KMS-11 (cell line): ENCODE results near the gene ASB18.

ENCODE experiments used
- H2AFZ ChIP-seq: fragments of 200-600 bp; sonication (generic); 2 replicates; pipeline ENCODE4 v1.6.1; 2016; ENCODE audit warnings: antibody characterized with exemption, mixed run types, low read depth
- H3K27ac ChIP-seq: fragments of 200-600 bp; sonication (generic); 2 replicates; pipeline ENCODE4 v1.6.1; 2016; ENCODE audit warnings: mild to moderate bottlenecking, mixed run types
- H3K27me3 ChIP-seq: fragments of 200-600 bp; sonication (generic); 2 replicates; pipeline ENCODE4 v1.6.1; 2017; ENCODE audit warnings: mild to moderate bottlenecking, low read depth, mixed run types, moderate library complexity; ENCODE audit not compliant: insufficient read depth
- H3K36me3 ChIP-seq: fragments of 200-600 bp; sonication (generic); 2 replicates; pipeline ENCODE4 v1.6.1; 2017; ENCODE audit warnings: mild to moderate bottlenecking, mixed run types; ENCODE audit not compliant: insufficient read depth
- H3K4me1 ChIP-seq: fragments of 200-600 bp; sonication (generic); 2 replicates; pipeline ENCODE4 v1.6.1; 2016; ENCODE audit warnings: mild to moderate bottlenecking, low read depth, mixed run types; ENCODE audit not compliant: poor library complexity, severe bottlenecking
- H3K4me2 ChIP-seq: fragments of 200-600 bp; sonication (generic); 2 replicates; pipeline ENCODE4 v1.7.0; 2016; ENCODE audit warnings: mild to moderate bottlenecking, mixed run types
- H3K4me3 ChIP-seq: fragments of 200-600 bp; sonication (generic); IDR thresholded peaks from 2 replicates; pipeline ENCODE4 v1.6.1; 2017; ENCODE audit warnings: low read depth, low read length, mixed read lengths; ENCODE audit not compliant: insufficient read depth
- H3K79me2 ChIP-seq: fragments of 200-600 bp; sonication (generic); 2 replicates; pipeline ENCODE4 v1.6.1; 2016; ENCODE audit warnings: low read depth, mixed run types; ENCODE audit not compliant: insufficient read depth
- H3K9ac ChIP-seq: fragments of 200-600 bp; sonication (generic); 2 replicates; pipeline ENCODE4 v1.6.1; 2016; ENCODE audit warnings: mild to moderate bottlenecking, mixed run types
- H4K20me1 ChIP-seq: fragments of 200-600 bp; sonication (generic); 2 replicates; pipeline ENCODE4 v1.6.1; 2016; ENCODE audit warnings: mild to moderate bottlenecking, mixed run types; ENCODE audit not compliant: insufficient read depth
- TF ChIP-seq, protein P1 (sequence below): fragments of 200-600 bp; sonication (generic); conservative IDR thresholded peaks from 2 replicates; pipeline ENCODE4 v1.6.1; 2017; ENCODE audit warnings: low read depth, mild to moderate bottlenecking, antibody characterized with exemption, low read length, moderate library complexity, mixed read lengths

ASB18 gene

DNA sequence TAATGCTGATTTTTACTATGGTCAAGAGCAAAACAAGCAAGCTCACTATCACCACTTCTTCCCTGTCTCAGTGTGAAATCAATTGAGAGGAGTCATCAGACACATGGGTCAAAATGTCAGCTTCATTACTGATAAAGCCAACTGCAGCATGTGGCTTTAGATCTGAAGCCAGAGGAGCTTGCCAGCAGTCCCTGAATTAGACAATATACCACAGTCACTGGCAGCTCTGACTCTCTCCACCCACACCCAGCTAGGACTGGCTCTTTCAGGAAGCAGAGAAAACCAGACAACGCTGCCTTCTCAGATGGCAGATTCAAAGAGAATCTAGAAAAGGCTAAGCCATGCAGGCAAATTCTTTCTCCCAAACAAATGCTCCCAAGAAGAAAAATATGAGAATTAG lies 20.0 kb upstream of the ASB18 start:
- TF ChIP-seq, protein P1, sequence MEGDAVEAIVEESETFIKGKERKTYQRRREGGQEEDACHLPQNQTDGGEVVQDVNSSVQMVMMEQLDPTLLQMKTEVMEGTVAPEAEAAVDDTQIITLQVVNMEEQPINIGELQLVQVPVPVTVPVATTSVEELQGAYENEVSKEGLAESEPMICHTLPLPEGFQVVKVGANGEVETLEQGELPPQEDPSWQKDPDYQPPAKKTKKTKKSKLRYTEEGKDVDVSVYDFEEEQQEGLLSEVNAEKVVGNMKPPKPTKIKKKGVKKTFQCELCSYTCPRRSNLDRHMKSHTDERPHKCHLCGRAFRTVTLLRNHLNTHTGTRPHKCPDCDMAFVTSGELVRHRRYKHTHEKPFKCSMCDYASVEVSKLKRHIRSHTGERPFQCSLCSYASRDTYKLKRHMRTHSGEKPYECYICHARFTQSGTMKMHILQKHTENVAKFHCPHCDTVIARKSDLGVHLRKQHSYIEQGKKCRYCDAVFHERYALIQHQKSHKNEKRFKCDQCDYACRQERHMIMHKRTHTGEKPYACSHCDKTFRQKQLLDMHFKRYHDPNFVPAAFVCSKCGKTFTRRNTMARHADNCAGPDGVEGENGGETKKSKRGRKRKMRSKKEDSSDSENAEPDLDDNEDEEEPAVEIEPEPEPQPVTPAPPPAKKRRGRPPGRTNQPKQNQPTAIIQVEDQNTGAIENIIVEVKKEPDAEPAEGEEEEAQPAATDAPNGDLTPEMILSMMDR = no peak
- Histone ChIP-seq H3K4me1 (no peaks in the 10 kb centered on the region), H2AFZ (no peak overlapping the region), H3K4me2 (no peak overlapping the region), H3K27ac (no peak overlapping the region), H3K36me3 (no peaks in the 10 kb centered on the region), H4K20me1 (no peaks in the 10 kb centered on the region), H3K4me3 (no peak overlapping the region), H3K79me2 (no peaks in the 10 kb centered on the region), H3K9ac (no peak overlapping the region), H3K27me3 (no peaks in the 10 kb centered on the region)

DNA sequence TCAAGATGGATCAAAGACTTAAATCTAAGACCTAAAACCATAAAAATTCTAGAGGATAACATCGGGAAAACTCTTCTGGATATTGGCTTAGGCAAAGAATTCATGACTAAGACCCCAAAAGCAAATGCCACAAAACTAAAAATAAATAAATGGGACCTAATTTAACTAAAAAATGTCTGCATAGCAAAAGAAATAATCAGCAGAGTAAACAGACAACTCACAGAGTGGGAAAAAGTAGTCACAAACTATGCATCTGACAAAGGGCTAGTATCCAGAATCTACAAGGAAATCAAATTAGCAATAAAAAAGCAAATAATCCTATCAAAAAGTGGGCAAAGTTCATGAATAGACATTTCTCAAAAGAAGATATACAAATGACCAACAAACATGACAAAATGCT lies 18.2 kb upstream of the ASB18 start:
- Histone ChIP-seq H3K27me3 (no peaks in the 10 kb centered on the region), H3K79me2 (no peaks in the 10 kb centered on the region), H2AFZ (no peak overlapping the region), H3K9ac (no peak overlapping the region), H3K4me3 (no peak overlapping the region), H3K27ac (no peak overlapping the region), H3K36me3 (no peaks in the 10 kb centered on the region), H3K4me2 (no peak overlapping the region), H4K20me1 (no peaks in the 10 kb centered on the region), H3K4me1 (no peaks in the 10 kb centered on the region)
- TF ChIP-seq, protein P1 = no peak

GRCh38 chr2:236281423-236281822 lies 17.2 kb upstream of the ASB18 start:
- Histone ChIP-seq H3K4me3 (no peak overlapping the region), H4K20me1 (no peaks in the 10 kb centered on the region), H3K27me3 (no peaks in the 10 kb centered on the region), H3K9ac (no peak overlapping the region), H3K4me2 (no peak overlapping the region), H3K79me2 (no peaks in the 10 kb centered on the region), H2AFZ (no peak overlapping the region), H3K36me3 (no peaks in the 10 kb centered on the region), H3K4me1 (no peaks in the 10 kb centered on the region), H3K27ac (no peak overlapping the region)
- TF ChIP-seq, protein P1 = no peak

DNA sequence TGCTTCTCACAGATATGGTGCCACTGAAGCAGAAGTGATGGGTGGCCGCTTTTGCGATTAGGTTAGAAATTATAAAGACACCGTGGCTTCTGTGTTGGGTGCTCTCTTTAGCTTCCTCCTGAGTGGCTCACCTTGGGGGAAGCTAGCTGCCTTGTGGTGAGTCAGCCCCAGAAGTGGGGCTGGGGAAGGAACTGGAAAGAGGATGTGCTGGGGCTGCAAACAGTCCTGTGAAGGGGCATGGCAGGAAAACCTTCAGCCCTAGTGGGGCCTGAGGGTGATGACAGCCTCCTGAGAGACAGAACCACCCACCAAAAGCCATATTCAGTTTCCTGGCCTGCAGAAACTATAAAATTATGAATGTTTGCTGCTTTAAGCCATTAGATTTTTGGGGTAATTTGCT lies 8.9 kb upstream of the ASB18 start:
- Histone ChIP-seq H2AFZ (no peak overlapping the region), H3K79me2 (no peaks in the 10 kb centered on the region), H3K4me3 (no peak overlapping the region), H3K4me2 (no peak overlapping the region), H3K9ac (no peak overlapping the region), H4K20me1 (no peaks in the 10 kb centered on the region), H3K27me3 (no peaks in the 10 kb centered on the region), H3K4me1 (no peaks in the 10 kb centered on the region), H3K36me3 (no peaks in the 10 kb centered on the region), H3K27ac (no peak overlapping the region)
- TF ChIP-seq, protein P1 = no peak
